T47D (cell line): ENCODE data around the gene RTN3.

ENCODE experiments used
- DNase-seq, 2 experiments: peaks; one replicate each; pipeline versions ENCODE4 v3.0.0 to v3.0.0-alpha.2; 2011 to 2012; ENCODE audit warnings: low read depth in 1 of 2, low spot score in 1 of 2
- JUND ChIP-seq: IDR thresholded peaks from 2 replicates; pipeline ENCODE4 v1.6.1; 2012; ENCODE audit warnings: low read depth
- in situ Hi-C: cut with HindIII; loops from 2 replicates; pipeline ENCODE4 v1.10.0; 2016; ENCODE audit warnings: low sequenced_read_pairs, low pct_unique_long_range_greater_than_20kb

The RTN3 gene

GRCh38 chr11:63694596-63694995, 13.3 kb downstream of the RTN3 start:
- in situ Hi-C loops, result no loop called here
- no peak for TF ChIP-seq JUND

GRCh38 chr11:63698976-63699733, 17.9 kb downstream of the RTN3 start:
- TF ChIP-seq JUND, result no peak
- peak in 1 of 2 experiments; percentile 36 for DNase-seq
- in situ Hi-C loops, result no loop called here

More at GRCh38 chr11:63694596-63694995, 13.3 kb downstream of the RTN3 start:
- no peak for DNase-seq

- DNase-seq, result peak; percentile 28 to 92
- no peak for TF ChIP-seq JUND
- in situ Hi-C loops, result no loop called here
Observed at GRCh38 chr11:63699896-63700295, 18.6 kb downstream of the RTN3 start.

- in situ Hi-C loops, result no loop called here
- no peak for DNase-seq
- TF ChIP-seq JUND, result no peak
Observed at GRCh38 chr11:63705526-63705925, 24.2 kb downstream of the RTN3 start.

GRCh38 chr11:63708764-63709163, 27.5 kb downstream of the RTN3 start:
- in situ Hi-C loops, result no loop called here
- TF ChIP-seq JUND, result no peak
- DNase-seq, result no peak

GRCh38 chr11:63709336-63709884, 28.1 kb downstream of the RTN3 start:
- no peak for TF ChIP-seq JUND
- in situ Hi-C loops, result no loop called here
- no peak for DNase-seq

GRCh38 chr11:63710476-63711217, 29.3 kb downstream of the RTN3 start:
- no peak for TF ChIP-seq JUND
- in situ Hi-C loops, result no loop called here
- DNase-seq, result peak in 1 of 2 experiments; percentile 42

- DNase-seq, result peak in 1 of 2 experiments; percentile 34
- TF ChIP-seq JUND, result no peak
- in situ Hi-C loops, result no loop called here
Observed at GRCh38 chr11:63711838-63712237, 30.5 kb downstream of the RTN3 start.

GRCh38 chr11:63713766-63714165, 32.5 kb downstream of the RTN3 start:
- no peak for DNase-seq
- in situ Hi-C loops, result no loop called here
- no peak for TF ChIP-seq JUND

- in situ Hi-C loops, result no loop called here
- DNase-seq, result no peak
- no peak for TF ChIP-seq JUND
Observed at GRCh38 chr11:63716046-63716445, 34.7 kb downstream of the RTN3 start.

GRCh38 chr11:63719001-63719400, 37.7 kb downstream of the RTN3 start:
- DNase-seq, result no peak
- in situ Hi-C loops, result no loop called here
- TF ChIP-seq JUND, result no peak

GRCh38 chr11:63719987-63720386, 38.7 kb downstream of the RTN3 start:
- in situ Hi-C loops, result no loop called here
- DNase-seq, result no peak

GRCh38 chr11:63720611-63721010, 39.3 kb downstream of the RTN3 start:
- no peak for TF ChIP-seq JUND
- no peak for DNase-seq
- in situ Hi-C loops, result no loop called here

More at GRCh38 chr11:63719987-63720386, 38.7 kb downstream of the RTN3 start:
- TF ChIP-seq JUND, result no peak
